Erythroblast (primary cell): ENCODE measurements around the gene NBEA.

Source experiments
- GATA1 ChIP-seq: IDR thresholded peaks from 2 replicates; pipeline ENCODE4 v1.6.1; 2011; ENCODE audit warnings: low read depth, mild to moderate bottlenecking, control low read depth, low read length, moderate library complexity
- POLR2A ChIP-seq: IDR thresholded peaks from 2 replicates; pipeline ENCODE4 v1.6.1; 2011; ENCODE audit warnings: mild to moderate bottlenecking, low read length

DNA sequence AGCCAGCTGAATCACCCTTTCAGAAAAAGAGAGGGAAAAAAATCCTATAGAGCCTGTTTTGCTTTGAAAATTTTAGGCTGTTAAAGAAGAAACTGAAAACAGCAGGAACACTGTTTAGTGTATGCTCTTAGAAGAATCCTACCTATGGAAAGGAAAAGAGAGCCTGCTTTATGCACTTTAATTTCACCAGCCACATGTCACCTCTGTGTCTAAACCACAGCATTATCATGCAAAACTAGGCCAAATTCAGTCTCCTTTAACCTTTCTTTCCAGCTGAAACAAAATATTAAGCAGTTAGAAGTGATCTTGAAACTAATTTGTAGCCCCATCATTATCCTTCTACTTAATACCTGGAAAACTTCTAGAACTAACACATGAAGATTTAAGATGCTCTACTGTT, 631.6 kb downstream of the NBEA start:
- TF ChIP-seq POLR2A (no peak), GATA1 (no peak)
